K562 (cell line): Measurements from ENCODE around the gene PIGV. TPM values are rescaled to one million over a fixed set of nuclear protein-coding genes. Genes with fewer than 3 reads are reported as not detected.

ENCODE experiments used
- ASH1L ChIP-seq: fragments of 450-650 bp; IDR thresholded peaks from 2 replicates; pipeline ENCODE4 v1.6.1; 2018; ENCODE audit warnings: borderline replicate concordance, mild to moderate bottlenecking, low read depth; ENCODE audit not compliant: partially characterized antibody
- BCL6 ChIP-seq: fragments of 250-450 bp; sonication (Bioruptor Pico); IDR thresholded peaks from 2 replicates; pipeline ENCODE4 v1.4.0; 2020
- BRD9 ChIP-seq: fragments of 450-650 bp; IDR thresholded peaks from 2 replicates; pipeline ENCODE4 v1.6.1; 2018; ENCODE audit warnings: low read depth; ENCODE audit not compliant: partially characterized antibody
- GABPB1 ChIP-seq: sonication (generic); formaldehyde crosslinking; IDR thresholded peaks from 2 replicates; pipeline ENCODE4 v1.8.0; 2022; ENCODE audit warnings: mild to moderate bottlenecking, missing genetic modification reagents
- GTF3C2 ChIP-seq: IDR thresholded peaks from 3 replicates; pipeline ENCODE4 v1.6.1; 2011; ENCODE audit warnings: borderline replicate concordance, mild to moderate bottlenecking, moderate library complexity; ENCODE audit not compliant: insufficient read length; ENCODE audit errors: extremely low read depth
- HDAC2 ChIP-seq: fragments of 450-650 bp; IDR thresholded peaks from 2 replicates; pipeline ENCODE4 v1.6.1; 2016; ENCODE audit warnings: mild to moderate bottlenecking
- HOXB6 ChIP-seq: fragments of 250-450 bp; sonication (Bioruptor Pico); IDR thresholded peaks from 2 replicates; pipeline ENCODE4 v1.5.1; 2022; ENCODE audit warnings: mild to moderate bottlenecking, borderline replicate concordance
- IRF1 ChIP-seq: sonication (generic); formaldehyde crosslinking; IDR thresholded peaks from 2 replicates; pipeline ENCODE4 v1.8.0; 2022; ENCODE audit warnings: missing genetic modification reagents, mild to moderate bottlenecking, borderline replicate concordance
- KDM1A ChIP-seq, 2 experiments: fragments of 450-650 bp; IDR thresholded peaks; 2 replicates each; pipeline ENCODE4 v1.6.1; 2016; ENCODE audit warnings: mild to moderate bottlenecking in 2 of 2
- KLF16 ChIP-seq: IDR thresholded peaks from 2 replicates; pipeline ENCODE4 v1.6.1; 2016; ENCODE audit warnings: antibody characterized with exemption
- PKNOX1 ChIP-seq: fragments of 450-650 bp; IDR thresholded peaks from 2 replicates; pipeline ENCODE4 v1.6.1; 2016
- RHOXF2B ChIP-seq: fragments of 250-450 bp; sonication (Bioruptor Pico); conservative IDR thresholded peaks from 2 replicates; pipeline ENCODE4 v1.5.1; 2021
- SIN3A ChIP-seq, 2 experiments: fragments of 150-350 bp in 1 of 2; IDR thresholded peaks; 2 replicates each; pipeline ENCODE4 v1.6.1; 2011 to 2016; ENCODE audit warnings: borderline replicate concordance in 2 of 2, low read depth in 2 of 2, low read length in 2 of 2, mild to moderate bottlenecking in 2 of 2, moderate library complexity in 2 of 2; ENCODE audit not compliant: control insufficient read depth in 1 of 2
- SIRT6 ChIP-seq: IDR thresholded peaks from one replicate; pipeline ENCODE4 v1.6.1; 2012; ENCODE audit warnings: low read depth, mild to moderate bottlenecking, control low read depth, inconsistent platforms, low read length, moderate library complexity
- SREBF2 ChIP-seq: sonication (generic); formaldehyde crosslinking; IDR thresholded peaks from 2 replicates; pipeline ENCODE4 v1.4.0; 2020; ENCODE audit warnings: mild to moderate bottlenecking, missing genetic modification reagents
- THRA ChIP-seq: fragments of 450-650 bp; IDR thresholded peaks from 2 replicates; pipeline ENCODE4 v1.6.1; 2017; ENCODE audit warnings: mild to moderate bottlenecking, moderate library complexity
- ZBTB1 ChIP-seq: sonication (generic); formaldehyde crosslinking; IDR thresholded peaks from 2 replicates; pipeline ENCODE4 v1.8.1; 2023; ENCODE audit warnings: missing genetic modification reagents, low read depth, mild to moderate bottlenecking, borderline replicate concordance
- ZNF449 ChIP-seq: fragments of 250-450 bp; sonication (Bioruptor Pico); IDR thresholded peaks from 2 replicates; pipeline ENCODE4 v1.8.0; 2022; ENCODE audit warnings: moderate library complexity, mild to moderate bottlenecking, inconsistent platforms
- ZNF830 ChIP-seq: fragments of 250-450 bp; sonication (Bioruptor Pico); IDR thresholded peaks from 2 replicates; pipeline ENCODE4 v1.5.0; 2021; ENCODE audit warnings: mild to moderate bottlenecking
- polyA plus RNA-seq, 8 experiments: library from polyadenylated mRNA; depleted of rRNA in 4 of 8; stranded (reverse) in 5 of 8; unstranded in 3 of 8; fragments of >200 nt; fragmentation: Nextera tagmentation in 2 of 8; fragmentation: Illumina TruSeq in 1 of 8; extraction: Ambion mirVana in 2 of 8; extraction: Trizol in 1 of 8; gene quantifications; 2 replicates each; pipeline versions ENCODE4 v1.2.1 to v1.2.3, GENCODE V29; 2011 to 2014; ENCODE audit warnings: inconsistent platforms in 1 of 8, missing spikeins in 1 of 8
- total RNA-seq, 7 experiments: library from RNA; depleted of rRNA in 6 of 7; stranded (reverse); fragments of >200 nt in 6 of 7; fragmentation: Illumina TruSeq in 2 of 7; extraction: Trizol in 2 of 7; gene quantifications; 2 replicates each; pipeline versions ENCODE4 v1.2.1 to v1.2.3, GENCODE V29; 2011 to 2021; ENCODE audit warnings: low replicate concordance in 1 of 7

Gene PIGV
- total and polyA plus RNA-seq, 9 of the 15 experiments (the other 6 are each of a cell fraction or from before 2014, with no cell fraction given): 8.4 to 21.8 (median 11.7) TPM

- TF ChIP-seq ZNF449 (CRISPR knock-in tag) (no peak), BRD9 (peak; percentile 82), ASH1L (peak; percentile 52), ZNF830 (no peak), BCL6 (no peak), HOXB6 (CRISPR knock-in tag) (no peak), ZBTB1 (no peak), KLF16 (0 out of 2 replicates have a peak, but pooled peaks have one; percentile 43), RHOXF2B (CRISPR knock-in tag) (no peak), HDAC2 (peak; percentile 93), GTF3C2 (no peak), SIN3A (IDR thresholded peaks at IDR 0.05; ENCODE audit: borderline replicate concordance in 2 of 2, control insufficient read depth in 1 of 2, low read depth in 2 of 2, low read length in 2 of 2) (no peak), KDM1A (IDR thresholded peaks at IDR 0.05) (peak; percentile 60 to 83; a peak in 3 of 4 replicates), THRA (no peak), GABPB1 (CRISPR knock-in tag) (peak; percentile 91), IRF1 (CRISPR knock-in tag) (no peak), SIRT6 (no peak), SREBF2 (CRISPR knock-in tag) (no peak), PKNOX1 (peak; percentile 49)
These were observed 43.4 kb upstream of the PIGV start (continued) for GRCh38 chr1:26744075-26744959.
